K562 (cell line): ENCODE measurements around the gene CCDC60. TPM values are rescaled to one million over a fixed set of nuclear protein-coding genes. Genes with fewer than 3 reads are reported as not detected.

Experiments used
- ATAC-seq: fragments of 200-7000 bp; cut with Tn5 transposase; 3 replicates; pipeline ENCODE4 v1.9.1; 2020; ENCODE audit warnings: moderate library complexity
- BruUV-seq: library from RNA; stranded (reverse); fragments of 400-500 nt; replicated peaks from 2 replicates; lab custom pipeline; 2021; lab: Mats Ljungman, UMichigan
- CTCF ChIA-PET: fragments of 300-600 bp; formaldehyde crosslinking; extraction: SDS; loops from one replicate; lab custom pipeline; 2021; ENCODE audit warnings: low intra/inter-chr PET ratio; lab: Yijun Ruan, JAX
- POLR2A ChIA-PET: fragments of 300-600, 350-650 bp; sonication (Branson Sonifier 250); formaldehyde crosslinking; extraction: SDS; loops from one replicate; lab custom pipeline; 2021; ENCODE audit warnings: antibody characterized with exemption, inconsistent platforms; lab: Yijun Ruan, JAX
- DNase-seq, 4 experiments: peaks; one replicate each; pipeline versions ENCODE4 v3.0.0 to v3.0.0-alpha.2; 2011 to 2018; ENCODE audit warnings: low spot score in 3 of 4, mixed read lengths in 3 of 4; ENCODE audit errors: extremely low read depth in 1 of 4
- FAIRE-seq: peaks from 2 replicates; lab custom pipeline; 2011; peaks lifted over from hg19 to GRCh38; lab: Jason Lieb, UNC
- H2AFZ ChIP-seq: 2 replicates; pipeline ENCODE4 v1.6.0; 2011; ENCODE audit warnings: low read depth, low read length, control low read depth, inconsistent platforms
- H3K27ac ChIP-seq: fragments of 200-600 bp; 3 replicates; pipeline ENCODE4 v1.8.0; 2011; ENCODE audit warnings: low read depth, mild to moderate bottlenecking, control low read depth, inconsistent platforms, low read length, moderate library complexity, mixed read lengths; ENCODE audit errors: extremely low read depth
- H3K27me3 ChIP-seq, 2 experiments: fragments of 300-600 bp in 1 of 2; 2 replicates in 1 of 2; 3 replicates in 1 of 2; pipeline versions ENCODE4 v1.6.0 to v1.8.0; 2011; ENCODE audit warnings: inconsistent platforms in 2 of 2, low read length in 2 of 2, mild to moderate bottlenecking in 1 of 2, mixed read lengths in 1 of 2, moderate library complexity in 1 of 2; ENCODE audit not compliant: control insufficient read depth in 2 of 2, insufficient read depth in 2 of 2
- H3K36me3 ChIP-seq: fragments of 300-600 bp; 3 replicates; pipeline ENCODE4 v1.8.0; 2011; ENCODE audit warnings: mild to moderate bottlenecking, low read length, inconsistent platforms; ENCODE audit not compliant: control insufficient read depth, insufficient read depth
- H3K4me1 ChIP-seq, 2 experiments: fragments of 200-600 bp in 1 of 2; replicated peaks in 1 of 2; 2 replicates in 1 of 2; 3 replicates in 1 of 2; pipeline versions ENCODE4 v1.5.1 to v1.8.0; 2011; ENCODE audit warnings: inconsistent platforms in 2 of 2, low read length in 2 of 2, mild to moderate bottlenecking in 1 of 2, mixed read lengths in 1 of 2, moderate library complexity in 1 of 2; ENCODE audit not compliant: control insufficient read depth in 2 of 2, insufficient read depth in 2 of 2
- H3K4me2 ChIP-seq: 2 replicates; pipeline ENCODE4 v1.6.1; 2011; ENCODE audit warnings: low read length, control low read depth, inconsistent platforms, mixed read lengths; ENCODE audit not compliant: insufficient read depth
- H3K4me3 ChIP-seq: fragments of 200-600 bp; sonication (generic), shearing (Covaris generic); 2 replicates; pipeline ENCODE4 v1.5.1; 2016; ENCODE audit warnings: control low read depth, inconsistent platforms
- H3K79me2 ChIP-seq: fragments of 200-600 bp; 3 replicates; pipeline ENCODE4 v1.8.0; 2011; ENCODE audit warnings: low read length, inconsistent platforms; ENCODE audit not compliant: control insufficient read depth, insufficient read depth
- H3K9ac ChIP-seq, 2 experiments: 2 replicates each; pipeline versions ENCODE4 v1.6.0 to v1.6.1; 2011; ENCODE audit warnings: low read depth in 2 of 2, low read length in 2 of 2, control low read depth in 1 of 2, inconsistent platforms in 1 of 2, mild to moderate bottlenecking in 1 of 2, mixed read lengths in 1 of 2; ENCODE audit not compliant: insufficient read depth in 1 of 2
- H3K9me1 ChIP-seq: one replicate; pipeline ENCODE4 v1.6.0; 2011; ENCODE audit warnings: inconsistent platforms, mild to moderate bottlenecking, low read length, moderate library complexity; ENCODE audit not compliant: control insufficient read depth, insufficient read depth
- H3K9me3 ChIP-seq: replicated peaks from 2 replicates; pipeline ENCODE4 v1.5.1; 2011; ENCODE audit warnings: low read depth, low read length, inconsistent platforms; ENCODE audit not compliant: control insufficient read depth, insufficient read depth
- H4K20me1 ChIP-seq: replicated peaks from 2 replicates; pipeline ENCODE4 v1.6.1; 2011; ENCODE audit warnings: low read length, inconsistent platforms, mixed read lengths; ENCODE audit not compliant: control insufficient read depth, insufficient read depth
- CTCF ChIP-seq, 3 experiments: IDR thresholded peaks in 2 of 3; conservative IDR thresholded peaks in 1 of 3; 2 replicates each; pipeline ENCODE4 v1.5.1; 2011 to 2012; ENCODE audit warnings: low read length in 3 of 3, mild to moderate bottlenecking in 3 of 3, control low read depth in 2 of 3, improper control_type of control experiment in 1 of 3, inconsistent platforms in 1 of 3, low read depth in 1 of 3, mixed read lengths in 1 of 3, moderate library complexity in 1 of 3; ENCODE audit not compliant: insufficient read depth in 2 of 3
- DNMT1 ChIP-seq: fragments of 450-650 bp; IDR thresholded peaks from 2 replicates; pipeline ENCODE4 v1.6.1; 2016; ENCODE audit warnings: antibody characterized with exemption, mild to moderate bottlenecking
- NFYB ChIP-seq: IDR thresholded peaks from 2 replicates; pipeline ENCODE4 v1.6.1; 2011; ENCODE audit warnings: mild to moderate bottlenecking, moderate library complexity; ENCODE audit not compliant: insufficient read length; ENCODE audit errors: extremely low read depth
- USF2 ChIP-seq: sonication (generic); formaldehyde crosslinking; IDR thresholded peaks from 2 replicates; pipeline ENCODE4 v1.5.0; 2020; ENCODE audit warnings: missing genetic modification reagents
- ZNF551 ChIP-seq: fragments of 250-450 bp; sonication (Bioruptor Pico); IDR thresholded peaks from 2 replicates; pipeline ENCODE4 v1.5.0; 2021; ENCODE audit warnings: mild to moderate bottlenecking, moderate library complexity
- ZNF764 ChIP-seq: fragments of 250-450 bp; sonication (Bioruptor Pico); IDR thresholded peaks from 2 replicates; pipeline ENCODE4 v1.4.0; 2020; ENCODE audit warnings: low read depth, mild to moderate bottlenecking, moderate library complexity
- WGBS: fragments of 100-300 bp; shearing (Covaris generic); methylation state at CpG from one replicate; pipeline ENCODE4 v1.1.6; 2016; ENCODE audit warnings: low coverage, mixed read lengths; ENCODE audit not compliant: insufficient coverage; ENCODE audit errors: missing lambda C conversion rate; 5-methylcytosine and 5-hydroxymethylcytosine counted together
- in situ Hi-C: fragments of 300-500 bp; cut with MboI; formaldehyde crosslinking; loops from 4 replicates; pipeline ENCODE4 v1.15.0; 2018; ENCODE audit warnings: inconsistent platforms, mixed read lengths
- intact Hi-C: fragments of 100-400 bp; cut with micrococcal nuclease; formaldehyde crosslinking; loops from 2 replicates; pipeline ENCODE4 v1.14.2; 2022
- polyA plus RNA-seq, 8 experiments: library from polyadenylated mRNA; depleted of rRNA in 4 of 8; stranded (reverse) in 5 of 8; unstranded in 3 of 8; fragments of >200 nt; fragmentation: Nextera tagmentation in 2 of 8; fragmentation: Illumina TruSeq in 1 of 8; extraction: Ambion mirVana in 2 of 8; extraction: Trizol in 1 of 8; gene quantifications; 2 replicates each; pipeline versions ENCODE4 v1.2.1 to v1.2.3, GENCODE V29; 2011 to 2014; ENCODE audit warnings: inconsistent platforms in 1 of 8, missing spikeins in 1 of 8
- total RNA-seq, 7 experiments: library from RNA; depleted of rRNA in 6 of 7; stranded (reverse); fragments of >200 nt in 6 of 7; fragmentation: Illumina TruSeq in 2 of 7; extraction: Trizol in 2 of 7; gene quantifications; 2 replicates each; pipeline versions ENCODE4 v1.2.1 to v1.2.3, GENCODE V29; 2011 to 2021; ENCODE audit warnings: low replicate concordance in 1 of 7

CCDC60 gene
- total and polyA plus RNA-seq, 9 of the 15 experiments (the other 6 are each of a cell fraction or from before 2014, with no cell fraction given) = not detected

GRCh38 chr12:119299130-119299529 is 35.4 kb upstream of the CCDC60 start:
- Histone ChIP-seq H3K79me2 (no peaks in the 10 kb centered on the region), H2AFZ (no peak overlapping the region), H3K9me1 (no peaks in the 10 kb centered on the region), H3K9ac (no peak overlapping the region), H3K36me3 (no peaks in the 10 kb centered on the region), H3K9me3 (no peaks in the 10 kb centered on the region), H3K27me3 (peaks cover 6 to 7% of the 10 kb centered on the region in 2 experiments; a peak in 3 of 5 replicates), H4K20me1 (no peaks in the 10 kb centered on the region), H3K27ac (no peak overlapping the region), H3K4me3 (no peak overlapping the region), H3K4me1 (no peaks in the 10 kb centered on the region), H3K4me2 (no peak overlapping the region)
- in situ Hi-C loops (no loop called here), intact Hi-C loops (no loop called here)
- no peak for FAIRE-seq
- TF ChIP-seq NFYB (peak; percentile 24), ZNF551 (CRISPR knock-in tag) (no peak), USF2 (CRISPR knock-in tag) (peak; percentile 51)
- ATAC-seq = no peak
- BruUV-seq = no TSS peak
- ChIA-PET CTCF (no interaction called here), POLR2A (interaction anchor here (1.0 kb wide), 1 partner anchor 62 kb away, joined by 3 read pairs; no protein-coding TSS in a partner anchor)
- no peak for DNase-seq

GRCh38 chr12:119301379-119301778 is 33.1 kb upstream of the CCDC60 start:
- intact Hi-C loops = no loop called here
- Histone ChIP-seq H3K9me1 (no peaks in the 10 kb centered on the region), H2AFZ (no peak overlapping the region), H3K36me3 (no peaks in the 10 kb centered on the region), H3K9ac (no peak overlapping the region), H3K4me3 (no peak overlapping the region), H3K27ac (no peak overlapping the region), H3K4me2 (no peak overlapping the region), H3K9me3 (no peaks in the 10 kb centered on the region), H3K4me1 (no peaks in the 10 kb centered on the region), H3K27me3 (peaks cover 0 to 3% of the 10 kb centered on the region in 2 experiments; a peak in 2 of 5 replicates), H4K20me1 (no peaks in the 10 kb centered on the region), H3K79me2 (no peaks in the 10 kb centered on the region)
- ATAC-seq = no peak
- no peak for FAIRE-seq
- 2% methylated on average over 9 of the region's 9 CpGs for WGBS
- in situ Hi-C loops = no loop called here
- no peak for DNase-seq
- BruUV-seq = no TSS peak
- TF ChIP-seq ZNF764 (CRISPR knock-in tag) (no peak), DNMT1 (no peak), CTCF (IDR thresholded peaks at IDR 0.05 in 2 of 3, conservative IDR thresholded peaks at IDR 0.05 in 1 of 3; ENCODE audit: insufficient read depth in 2 of 3, low read depth in 1 of 3, low read length in 3 of 3) (peak in 1 of 3 experiments; percentile 11; a peak in 1 of 6 replicates)
- CTCF ChIA-PET = no interaction called here
- POLR2A ChIA-PET = no interaction called here
